Erythroblast (primary cell): ENCODE measurements around the gene NEK11.

Experiments
- DNase-seq, 2 experiments: peaks; one replicate each; lab custom pipeline; 2025; lab: John Stamatoyannopoulos, UW
- GATA1 ChIP-seq: IDR thresholded peaks from 2 replicates; pipeline ENCODE4 v1.6.1; 2011; ENCODE audit warnings: low read depth, mild to moderate bottlenecking, control low read depth, low read length, moderate library complexity
- POLR2A ChIP-seq: IDR thresholded peaks from 2 replicates; pipeline ENCODE4 v1.6.1; 2011; ENCODE audit warnings: mild to moderate bottlenecking, low read length

NEK11 gene

DNA sequence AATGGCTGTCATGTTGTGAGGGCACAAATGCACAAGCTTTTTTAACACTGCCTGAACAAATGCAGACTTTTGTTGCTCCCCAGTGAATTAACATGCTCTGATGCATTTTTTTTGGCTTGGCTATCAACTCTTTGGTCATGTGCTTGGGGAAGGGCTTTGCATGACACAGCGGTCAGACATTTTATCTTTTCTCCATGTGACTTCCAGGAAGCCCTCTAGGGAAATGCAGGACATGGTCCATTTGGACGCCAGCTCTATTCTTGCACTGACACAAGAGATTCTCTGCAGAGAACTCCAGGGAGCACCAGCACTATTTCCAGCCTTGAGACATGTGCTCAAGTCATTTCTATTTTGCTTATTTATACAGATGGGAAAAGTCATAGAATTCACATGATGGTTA lies 46.2 kb downstream of the NEK11 start:
- TF ChIP-seq GATA1: no peak
- no peak for TF ChIP-seq POLR2A
- DNase-seq: peak in 1 of 2 experiments; percentile 2

GRCh38 chr3:131075632-131076328 lies 49.1 kb downstream of the NEK11 start:
- DNase-seq: no peak
- TF ChIP-seq GATA1 (no peak), POLR2A (no peak)

DNA sequence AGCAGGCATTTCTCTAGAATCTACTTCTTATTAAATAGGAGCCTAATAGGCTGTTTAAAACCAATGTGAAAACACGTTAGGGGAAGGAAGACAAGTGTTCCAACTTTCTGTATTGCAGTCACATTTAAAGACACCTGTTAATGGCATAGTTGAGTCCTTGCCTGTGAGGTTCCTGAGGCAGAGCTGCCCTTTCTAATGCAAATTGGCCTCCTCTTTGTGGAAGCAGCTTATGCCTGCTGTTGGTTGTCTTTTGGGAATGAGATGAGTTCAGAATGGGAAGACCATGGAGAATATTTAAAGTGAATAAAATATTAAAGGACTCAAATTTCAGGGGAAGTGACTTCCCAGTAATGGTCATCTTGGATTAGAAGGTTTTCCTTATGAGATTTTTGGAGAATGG lies 51.2 kb downstream of the NEK11 start:
- no peak for DNase-seq
- TF ChIP-seq GATA1 (no peak), POLR2A (no peak)

GRCh38 chr3:131079086-131079485 lies 52.4 kb downstream of the NEK11 start:
- TF ChIP-seq POLR2A: no peak
- TF ChIP-seq GATA1: no peak
- DNase-seq: no peak

- DNase-seq: no peak
- TF ChIP-seq GATA1 (no peak), POLR2A (no peak)
Measured at GRCh38 chr3:131081224-131081623, 54.5 kb downstream of the NEK11 start.

GRCh38 chr3:131082246-131082645 lies 55.6 kb downstream of the NEK11 start:
- TF ChIP-seq POLR2A: no peak
- no peak for TF ChIP-seq GATA1
- DNase-seq: no peak

GRCh38 chr3:131082871-131083863 lies 56.5 kb downstream of the NEK11 start:
- DNase-seq: peak in 1 of 2 experiments; percentile 3

GRCh38 chr3:131091768-131092167 lies 65.1 kb downstream of the NEK11 start:
- TF ChIP-seq GATA1 (no peak), POLR2A (no peak)
- DNase-seq: no peak

More at GRCh38 chr3:131082871-131083863, 56.5 kb downstream of the NEK11 start:
- no peak for TF ChIP-seq POLR2A
- TF ChIP-seq GATA1: no peak

DNA sequence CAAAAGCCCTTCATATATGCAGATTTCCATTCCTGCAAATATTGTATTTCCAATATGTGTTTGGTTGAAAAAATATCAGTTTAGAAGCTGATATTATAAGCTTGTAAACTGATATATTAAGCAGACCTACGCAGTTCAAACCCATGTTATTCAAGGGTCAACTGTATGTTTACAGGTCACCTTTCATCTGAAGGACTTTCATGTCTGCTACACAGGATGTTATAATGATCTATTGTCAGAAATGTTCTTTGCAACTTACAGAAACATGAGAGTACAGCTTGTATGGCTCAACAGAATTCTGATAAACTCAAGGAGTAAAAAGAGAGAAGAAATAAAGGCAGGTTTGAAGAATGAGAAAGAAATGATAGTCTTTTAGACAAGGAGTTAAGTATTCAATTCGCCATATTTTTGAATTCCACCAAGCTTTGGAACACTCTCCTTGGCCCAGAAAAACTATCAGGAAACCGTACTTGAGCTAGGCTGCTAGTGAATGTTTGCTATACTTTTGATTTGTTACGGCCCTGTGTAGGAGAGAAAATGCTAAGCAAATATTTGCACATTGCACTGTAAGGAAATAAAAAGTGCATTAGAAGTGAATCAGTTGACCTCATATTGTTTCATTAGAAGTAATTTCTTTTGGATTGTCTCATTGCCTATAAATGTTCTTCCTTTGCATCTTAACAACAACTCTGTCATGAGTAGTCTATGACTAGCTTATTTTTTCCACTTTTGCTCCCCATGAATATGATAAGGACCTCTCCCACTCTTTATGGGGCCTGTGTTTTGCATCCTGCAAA lies 81.2 kb downstream of the NEK11 start:
- DNase-seq: no peak
- TF ChIP-seq GATA1 (no peak), POLR2A (no peak)

GRCh38 chr3:131109156-131109555 lies 82.5 kb downstream of the NEK11 start:
- DNase-seq: no peak
- TF ChIP-seq GATA1: no peak
- TF ChIP-seq POLR2A: no peak

GRCh38 chr3:131110087-131110486 lies 83.4 kb downstream of the NEK11 start:
- DNase-seq: no peak
- TF ChIP-seq POLR2A (no peak), GATA1 (no peak)

DNA sequence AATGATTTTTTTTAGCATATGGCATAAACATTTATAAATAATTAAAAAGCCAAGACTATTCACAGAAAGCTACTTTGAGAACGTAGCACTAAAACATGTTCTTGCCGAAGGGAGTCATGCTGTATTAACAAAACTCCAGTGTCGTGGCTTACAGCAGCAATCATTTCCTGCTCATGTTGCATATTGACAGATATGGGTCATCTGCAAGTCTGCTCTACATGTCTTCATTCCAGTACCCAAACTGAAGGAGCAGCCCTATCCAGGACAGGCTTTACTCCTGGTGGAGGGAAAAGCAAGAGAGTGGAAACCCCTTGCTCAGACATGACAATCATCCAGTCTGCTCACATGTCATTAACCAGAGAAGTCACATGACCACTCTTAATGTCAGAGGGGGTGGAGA lies 87.6 kb downstream of the NEK11 start:
- no peak for DNase-seq
- TF ChIP-seq GATA1 (no peak), POLR2A (no peak)

- TF ChIP-seq POLR2A: no peak
- no peak for TF ChIP-seq GATA1
- DNase-seq: no peak
Measured at GRCh38 chr3:131125684-131126083, 99.0 kb downstream of the NEK11 start.
